IPS DF 4.7 (cell line): ENCODE measurements around the gene DNAJB12.
A peak's percentile ranks its signal among the peaks of the same experiment; 100 is the strongest.
"Not testable (repeated sequence)": the region's sequence is repeated elsewhere in the genome, so short reads cannot be mapped to it uniquely, and the experiment has no call there.

Experiments used
- DNase-seq: peaks from one replicate; pipeline ENCODE4 v3.0.0-alpha.2; 2013; ENCODE audit warnings: low spot score; ENCODE audit errors: extremely low read depth

Gene DNAJB12

DNA sequence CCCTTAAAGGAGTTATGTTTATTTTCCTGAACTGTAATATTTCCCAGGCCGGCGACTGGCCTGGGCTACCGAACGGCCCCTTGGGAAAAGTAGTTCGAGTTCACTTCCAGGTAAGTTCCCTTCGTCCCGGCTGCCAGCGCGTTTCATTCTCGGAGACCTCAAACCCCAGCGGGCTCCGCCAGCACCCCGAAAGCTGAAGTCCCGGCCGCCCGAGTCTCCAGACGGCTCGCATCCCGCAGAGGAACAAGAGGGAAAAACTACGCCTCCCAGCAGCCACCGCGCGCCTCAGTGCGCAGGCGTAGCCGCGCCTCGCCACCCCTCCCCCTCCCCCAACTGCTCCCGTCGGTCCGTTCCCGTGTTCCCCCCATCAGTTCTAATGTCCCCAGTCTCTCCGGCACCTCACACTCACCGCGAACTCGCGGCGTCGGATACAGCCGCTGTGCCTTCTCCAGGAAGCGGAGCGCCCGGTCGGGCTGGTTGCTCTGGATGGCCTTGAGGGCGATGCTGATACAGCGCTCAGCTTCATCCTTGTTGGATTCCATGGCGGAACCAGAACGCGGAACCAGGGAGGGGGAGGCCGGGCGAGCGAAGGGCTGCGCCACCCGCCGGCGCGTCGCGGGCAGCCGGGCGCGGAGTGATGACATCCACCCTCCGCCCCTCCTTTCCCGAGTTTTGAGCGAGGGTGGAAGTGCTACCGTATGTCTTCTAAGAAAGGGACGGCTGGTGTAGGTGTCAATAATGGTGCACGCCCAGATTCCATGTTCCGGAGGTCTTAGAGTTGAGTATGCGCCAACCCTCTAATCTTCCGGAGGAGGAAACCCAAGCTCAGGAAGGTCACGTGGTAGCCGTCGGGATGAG lies at the start of gene DNAJB12:
Gene DNAJB12 (minus strand): TSS at position 564 of the 858 bp plus-strand sequence. CDS start 22 bp downstream, at position 542.
- peak; percentile 98 for DNase-seq

- not testable (repeated sequence) for DNase-seq
Observed at GRCh38 chr10:72395581-72395980, 40.9 kb upstream of the DNAJB12 start.

DNA sequence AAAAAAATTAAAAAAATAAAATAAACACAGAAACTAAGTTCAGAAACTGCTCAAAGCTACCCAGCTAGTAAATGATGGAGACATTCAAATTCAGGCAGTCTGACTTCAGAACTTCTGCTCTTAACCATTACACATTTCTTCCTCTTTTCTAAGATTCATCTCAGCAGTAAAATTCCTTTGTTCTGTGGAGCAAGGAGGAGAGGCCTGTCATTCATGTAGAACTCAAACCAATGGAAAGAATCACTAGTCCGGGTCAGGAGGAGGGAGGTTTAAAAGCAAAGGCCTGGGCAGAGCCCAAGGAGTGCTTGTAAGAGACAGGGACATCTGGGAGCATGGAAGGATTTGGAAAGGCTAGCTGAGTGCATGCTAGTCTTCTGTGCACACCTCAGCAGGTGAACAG lies 37.9 kb upstream of the DNAJB12 start:
- DNase-seq: no peak

DNA sequence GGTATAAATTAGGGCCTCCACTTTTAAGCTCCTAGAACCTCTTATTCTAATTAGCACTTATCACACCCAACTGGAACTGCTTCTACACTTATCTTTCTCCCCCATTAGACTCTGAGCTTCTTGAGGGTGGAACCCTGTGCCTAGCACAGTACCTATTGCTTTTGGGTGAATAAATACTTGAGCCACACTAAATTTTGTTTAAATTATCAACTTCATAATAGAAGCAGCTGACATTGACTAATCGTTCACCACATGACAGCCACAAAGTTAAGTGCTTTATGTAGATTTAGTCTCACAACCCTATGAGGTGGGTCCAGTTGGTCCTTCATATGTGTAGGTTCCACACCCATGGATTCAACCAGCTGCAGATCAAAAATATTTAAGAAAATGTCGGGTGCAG lies 36.0 kb upstream of the DNAJB12 start:
- DNase-seq: no peak

DNA sequence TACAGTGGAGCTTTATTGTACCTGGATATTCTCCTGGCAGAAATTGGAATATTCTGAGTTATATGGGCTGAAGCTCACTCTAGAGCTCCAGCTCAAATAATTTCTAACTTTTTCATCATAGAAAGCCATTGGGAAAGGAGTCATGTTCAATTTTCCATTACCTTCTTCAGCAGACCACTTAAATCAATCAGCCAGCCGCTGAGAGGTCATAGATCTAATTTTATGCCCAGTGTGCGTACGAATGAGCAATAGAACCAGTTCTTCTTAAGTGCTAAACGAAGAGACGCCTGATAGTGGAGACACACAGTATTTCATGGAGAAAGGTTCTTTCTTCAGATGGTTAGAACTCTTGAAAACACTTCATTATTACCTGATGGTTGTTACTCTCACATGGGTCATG lies 35.0 kb upstream of the DNAJB12 start:
- no peak for DNase-seq

DNA sequence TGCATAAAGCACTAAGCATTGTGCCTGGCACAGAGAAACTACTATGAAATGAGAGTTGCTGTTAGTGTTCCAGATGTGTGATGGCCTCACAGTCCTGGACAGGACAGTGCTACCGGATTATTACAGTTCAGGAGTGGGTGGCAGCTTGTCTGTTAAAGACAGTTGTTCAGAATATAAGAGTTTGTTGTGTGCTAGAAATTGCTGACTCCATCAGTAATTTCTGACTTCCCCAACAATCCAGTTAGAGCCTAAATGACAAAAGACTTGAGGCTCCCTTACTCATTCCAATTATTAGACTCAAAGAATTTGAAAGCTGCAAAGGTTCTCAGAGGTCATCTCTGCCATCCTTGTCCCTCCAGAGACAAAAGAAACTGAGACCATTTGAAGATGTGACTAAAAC lies 34.3 kb upstream of the DNAJB12 start:
- no peak for DNase-seq

GRCh38 chr10:72388062-72388461 lies 33.3 kb upstream of the DNAJB12 start:
- DNase-seq: no peak

GRCh38 chr10:72386916-72387586 lies 32.3 kb upstream of the DNAJB12 start:
- no peak for DNase-seq

GRCh38 chr10:72385724-72386123 lies 31.0 kb upstream of the DNAJB12 start:
- no peak for DNase-seq

DNA sequence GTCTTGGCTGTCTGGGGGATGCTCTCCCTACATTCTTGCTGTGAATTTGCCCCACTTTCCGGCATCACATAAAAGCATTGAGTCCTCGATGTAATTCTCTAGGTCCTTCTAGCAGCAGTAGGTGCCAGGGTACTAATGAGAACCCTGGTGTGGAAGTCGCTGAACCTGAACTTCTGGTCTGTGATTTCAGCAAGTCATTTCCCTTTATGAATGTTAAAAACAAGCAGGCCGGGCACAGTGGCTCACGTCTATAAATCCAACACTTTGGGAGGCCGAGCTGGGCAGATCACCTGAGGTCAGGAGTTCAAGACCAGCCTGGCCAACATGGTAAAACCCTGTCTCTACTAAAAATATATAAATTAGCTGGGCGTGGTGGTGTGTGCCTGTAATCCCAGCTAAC lies 30.3 kb upstream of the DNAJB12 start:
- not testable (repeated sequence) for DNase-seq

GRCh38 chr10:72379776-72380175 lies 25.1 kb upstream of the DNAJB12 start:
- DNase-seq: no peak

GRCh38 chr10:72379062-72379461 lies 24.3 kb upstream of the DNAJB12 start:
- no peak for DNase-seq

DNA sequence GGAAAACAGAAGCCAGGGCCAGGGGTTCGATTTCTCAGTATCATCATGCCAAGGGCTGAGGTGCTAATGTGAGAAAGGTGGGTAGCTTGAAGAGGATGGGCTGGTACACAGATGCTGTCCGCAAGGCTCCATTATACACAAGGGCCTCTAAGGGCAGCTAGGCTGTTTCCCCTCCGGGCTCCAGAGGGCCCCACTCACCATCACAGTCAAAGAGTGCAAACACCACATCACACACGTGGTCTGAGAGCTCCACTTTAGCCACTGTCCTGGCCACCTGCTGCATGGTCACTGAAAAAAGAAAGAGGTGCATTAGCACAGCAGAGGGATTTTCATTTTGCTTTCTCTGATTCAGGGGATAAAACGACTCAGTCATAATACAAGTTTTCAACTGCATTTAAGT lies 20.9 kb upstream of the DNAJB12 start:
- no peak for DNase-seq

DNA sequence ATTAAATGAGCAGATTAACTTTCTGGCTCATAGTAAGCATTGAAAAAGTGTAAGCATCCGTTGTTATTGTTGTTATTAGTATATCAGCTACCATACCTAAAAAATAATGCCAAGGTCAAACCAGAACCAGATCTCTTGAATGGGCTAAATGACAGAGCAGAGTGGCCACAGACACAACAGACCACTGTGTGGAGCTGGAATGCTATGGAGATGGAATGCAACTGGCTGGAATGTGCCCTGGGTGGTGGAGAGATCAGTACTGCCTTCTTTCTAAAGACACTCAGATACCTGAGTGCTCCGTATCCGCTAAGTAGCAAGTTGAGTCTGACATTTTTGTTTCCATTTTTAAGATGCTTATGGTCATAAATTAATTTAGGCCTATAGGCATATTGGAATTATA lies 20.5 kb upstream of the DNAJB12 start:
- no peak for DNase-seq

- DNase-seq: no peak
Observed at GRCh38 chr10:72370201-72370722, 15.5 kb upstream of the DNAJB12 start.

DNA sequence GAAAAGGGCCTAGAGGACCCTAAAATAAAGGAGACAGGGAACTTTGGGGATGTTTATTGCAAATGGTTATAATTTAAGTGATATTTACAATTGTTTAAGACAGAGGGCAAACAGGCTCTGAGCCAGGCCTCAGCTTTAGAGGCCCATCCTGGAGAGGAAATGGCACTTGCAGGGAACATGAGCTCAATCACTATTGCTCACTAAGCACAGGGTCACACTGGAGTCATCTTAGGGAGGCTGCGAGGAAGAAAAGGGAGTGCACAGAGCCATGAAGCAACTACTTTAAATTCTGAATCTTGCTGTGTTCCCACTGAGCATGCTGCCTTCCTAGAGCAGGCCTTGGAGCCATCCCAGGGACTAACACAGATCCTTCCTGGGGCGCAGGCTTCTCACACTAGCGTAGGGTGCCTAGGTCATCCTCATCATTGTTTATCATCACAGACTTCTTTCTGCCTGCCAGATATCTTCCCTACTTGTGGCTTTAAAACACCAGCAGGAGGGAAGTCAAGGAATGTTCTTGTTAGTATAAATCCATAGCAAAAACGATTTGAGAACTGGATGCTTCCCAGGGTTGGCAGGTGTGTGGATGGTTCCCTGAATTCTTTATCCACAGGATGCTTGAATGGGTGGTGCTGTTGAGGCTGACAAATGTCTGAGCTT lies 12.7 kb upstream of the DNAJB12 start:
- DNase-seq: no peak

GRCh38 chr10:72365106-72365895 lies 10.6 kb upstream of the DNAJB12 start:
- no peak for DNase-seq

DNA sequence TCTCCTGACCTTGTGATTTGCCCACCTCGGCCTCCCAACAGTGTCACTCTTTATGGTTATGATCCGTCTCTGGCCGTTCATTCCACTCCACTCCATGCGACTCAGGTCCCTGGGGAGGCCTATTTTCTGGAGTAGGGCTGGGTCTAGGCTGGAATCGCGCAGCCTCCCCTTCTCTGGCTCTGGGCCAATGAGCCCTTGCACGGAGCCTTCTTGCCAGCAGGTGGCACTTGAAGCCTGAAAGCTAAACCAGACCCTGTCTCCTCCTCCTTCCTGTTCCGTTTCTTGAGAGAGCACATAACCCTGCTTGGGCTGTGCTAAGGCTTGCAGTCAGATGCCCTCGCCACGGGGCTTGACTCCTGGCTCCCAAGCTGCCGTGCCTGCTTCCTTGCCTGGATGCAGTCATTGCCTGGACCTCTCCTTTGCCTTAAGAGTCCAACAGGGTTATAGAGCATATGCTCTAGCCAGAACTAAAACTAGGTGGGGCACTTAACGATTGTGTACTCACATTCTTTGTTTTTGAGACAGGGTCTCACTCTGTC lies 9.6 kb upstream of the DNAJB12 start:
- DNase-seq: peak; percentile 90

GRCh38 chr10:72356987-72357386 lies 2.3 kb upstream of the DNAJB12 start:
- no peak for DNase-seq

GRCh38 chr10:72356115-72356514 lies 1.4 kb upstream of the DNAJB12 start:
- DNase-seq: no peak

- no peak for DNase-seq
Observed at GRCh38 chr10:72355214-72355555, 466 bp upstream of the DNAJB12 start.
